ENCODE measurements around the gene CYP26C1.
A peak's percentile ranks its signal among the peaks of the same experiment; 100 is the strongest.

CYP26C1 gene

GRCh38 chr10:93059975-93060886, at the start of gene CYP26C1:
Gene CYP26C1 (plus strand): TSS chr10:93060798. CDS start chr10:93061264, 466 bp downstream.
- no peak for DNase-seq

- DNase-seq: no peak
Measured at GRCh38 chr10:93015722-93016121, 44.9 kb upstream of the CYP26C1 start.

GRCh38 chr10:93023013-93023650, 37.5 kb upstream of the CYP26C1 start:
- no peak for DNase-seq

GRCh38 chr10:93026072-93026471, 34.5 kb upstream of the CYP26C1 start:
- DNase-seq: no peak

GRCh38 chr10:93027508-93027907, 33.1 kb upstream of the CYP26C1 start:
- DNase-seq: no peak

GRCh38 chr10:93028883-93029282, 31.7 kb upstream of the CYP26C1 start:
- DNase-seq: peak; percentile 57

GRCh38 chr10:93030409-93030808, 30.2 kb upstream of the CYP26C1 start:
- DNase-seq: peak; percentile 58

- no peak for DNase-seq
Measured at GRCh38 chr10:93032105-93032808, 28.3 kb upstream of the CYP26C1 start.

GRCh38 chr10:93032809-93033137, 27.8 kb upstream of the CYP26C1 start:
- no peak for DNase-seq

- no peak for DNase-seq
Measured at GRCh38 chr10:93034426-93034825, 26.2 kb upstream of the CYP26C1 start.

- no peak for DNase-seq
Measured at GRCh38 chr10:93039110-93039509, 21.5 kb upstream of the CYP26C1 start.

- peak; percentile 43 for DNase-seq
Measured at GRCh38 chr10:93039721-93040120, 20.9 kb upstream of the CYP26C1 start.

- no peak for DNase-seq
Measured at GRCh38 chr10:93054486-93054885, 6.1 kb upstream of the CYP26C1 start.

- DNase-seq: no peak
Measured at GRCh38 chr10:93058139-93058538, 2.5 kb upstream of the CYP26C1 start.

- DNase-seq: no peak
Measured at GRCh38 chr10:93060887-93061593, 442 bp downstream of the CYP26C1 start.

GRCh38 chr10:93061594-93062513, 1.3 kb downstream of the CYP26C1 start:
- DNase-seq: no peak

GRCh38 chr10:93062514-93063143, 2.0 kb downstream of the CYP26C1 start:
- DNase-seq: no peak

- no peak for DNase-seq
Measured at GRCh38 chr10:93063144-93063976, 2.8 kb downstream of the CYP26C1 start.

GRCh38 chr10:93063977-93064660, 3.5 kb downstream of the CYP26C1 start:
- no peak for DNase-seq

All from NCI-H226 (cell line).